ENCODE measurements around the gene C1orf35. TPM values are rescaled to one million over a fixed set of nuclear protein-coding genes. Genes with fewer than 3 reads are reported as not detected.

Gene C1orf35
- total and polyA plus RNA-seq, 2 experiments from 2014 or later: 36.2 to 43.7 TPM

GRCh38 chr1:228125185-228125584 is 22.1 kb upstream of the C1orf35 start:
- no peak for TF ChIP-seq CTCF (IDR thresholded peaks at IDR 0.05; ENCODE audit: low read depth, low read length)
- H3K4me3 ChIP-seq: no peak overlapping the region
- H3K36me3 ChIP-seq: no peaks in the 10 kb centered on the region
- no peaks in the 10 kb centered on the region for H3K9me3 ChIP-seq (ENCODE audit: low read depth)
- H3K4me1 ChIP-seq (ENCODE audit: low read depth): peaks cover 6% of the 10 kb centered on the region
- no peak for DNase-seq (ENCODE audit: low read depth in 1 of 2, low spot score in 1 of 2)
- no peaks in the 10 kb centered on the region for H3K27me3 ChIP-seq
- H3K27ac ChIP-seq: no peak overlapping the region

GRCh38 chr1:228123505-228123904 is 20.4 kb upstream of the C1orf35 start:
- Histone ChIP-seq H3K4me1 (ENCODE audit: low read depth) (peaks cover 6% of the 10 kb centered on the region), H3K27me3 (no peaks in the 10 kb centered on the region), H3K4me3 (no peak overlapping the region), H3K9me3 (ENCODE audit: low read depth) (no peaks in the 10 kb centered on the region), H3K36me3 (no peaks in the 10 kb centered on the region), H3K27ac (no peak overlapping the region)
- no peak for TF ChIP-seq CTCF (IDR thresholded peaks at IDR 0.05; ENCODE audit: low read depth, low read length)
- no peak for DNase-seq (ENCODE audit: low read depth in 1 of 2, low spot score in 1 of 2)

- TF ChIP-seq CTCF (IDR thresholded peaks at IDR 0.05; ENCODE audit: low read depth, low read length): no peak
- H3K27me3 ChIP-seq: no peaks in the 10 kb centered on the region
Measured at GRCh38 chr1:228122921-228123441, 19.9 kb upstream of the C1orf35 start.

GRCh38 chr1:228120857-228121489 is 17.8 kb upstream of the C1orf35 start:
- Histone ChIP-seq H3K4me3 (no peak overlapping the region), H3K27ac (no peak overlapping the region), H3K36me3 (no peaks in the 10 kb centered on the region), H3K9me3 (ENCODE audit: low read depth) (no peaks in the 10 kb centered on the region), H3K4me1 (ENCODE audit: low read depth) (peaks cover 6% of the 10 kb centered on the region), H3K27me3 (no peaks in the 10 kb centered on the region)
- no peak for DNase-seq (ENCODE audit: low read depth in 1 of 2, low spot score in 1 of 2)
- no peak for TF ChIP-seq CTCF (IDR thresholded peaks at IDR 0.05; ENCODE audit: low read depth, low read length)

More at GRCh38 chr1:228122921-228123441, 19.9 kb upstream of the C1orf35 start:
- Histone ChIP-seq H3K4me1 (ENCODE audit: low read depth) (peaks cover 6% of the 10 kb centered on the region), H3K36me3 (no peaks in the 10 kb centered on the region), H3K9me3 (ENCODE audit: low read depth) (no peaks in the 10 kb centered on the region), H3K27ac (no peak overlapping the region), H3K4me3 (no peak overlapping the region)
- no peak for DNase-seq (ENCODE audit: low read depth in 1 of 2, low spot score in 1 of 2)

- no peak for DNase-seq (ENCODE audit: low read depth in 1 of 2, low spot score in 1 of 2)
- TF ChIP-seq CTCF (IDR thresholded peaks at IDR 0.05; ENCODE audit: low read depth, low read length): no peak
- H3K4me3 ChIP-seq: no peak overlapping the region
- H3K27ac ChIP-seq: no peak overlapping the region
- H3K36me3 ChIP-seq: no peaks in the 10 kb centered on the region
- peaks cover 6% of the 10 kb centered on the region for H3K4me1 ChIP-seq (ENCODE audit: low read depth)
- no peaks in the 10 kb centered on the region for H3K27me3 ChIP-seq
- H3K9me3 ChIP-seq (ENCODE audit: low read depth): no peaks in the 10 kb centered on the region
Measured at GRCh38 chr1:228120351-228120750, 17.2 kb upstream of the C1orf35 start.
